Fibroblast of lung (primary cell): Measurements from ENCODE around the gene TMEM184B. TPM values are rescaled to one million over a fixed set of nuclear protein-coding genes. Genes with fewer than 3 reads are reported as not detected.

Experiments used
- DNase-seq, 2 donors: peaks; one replicate each; pipeline versions ENCODE4 v3.0.0 to v3.0.0-alpha.2; 2010; ENCODE audit warnings: low read depth in 2 of 2
- H2AFZ ChIP-seq: 2 replicates; pipeline ENCODE4 v1.5.1; 2012; ENCODE audit warnings: low read length, control low read depth, inconsistent platforms
- H3K27ac ChIP-seq: 2 replicates; pipeline ENCODE4 v1.5.1; 2011; ENCODE audit warnings: low read length, control low read depth; ENCODE audit not compliant: insufficient read depth
- H3K27me3 ChIP-seq: 2 replicates; pipeline ENCODE4 v1.5.1; 2011; ENCODE audit warnings: mild to moderate bottlenecking, low read length; ENCODE audit not compliant: control insufficient read depth, insufficient read depth
- H3K36me3 ChIP-seq: 2 replicates; pipeline ENCODE4 v1.5.1; 2011; ENCODE audit warnings: low read length; ENCODE audit not compliant: control insufficient read depth, insufficient read depth
- H3K4me1 ChIP-seq: 2 replicates; pipeline ENCODE4 v1.5.1; 2011; ENCODE audit warnings: low read length; ENCODE audit not compliant: control insufficient read depth, insufficient read depth; ENCODE audit errors: extremely low read depth
- H3K4me2 ChIP-seq: 2 replicates; pipeline ENCODE4 v1.5.1; 2011; ENCODE audit warnings: low read length, control low read depth; ENCODE audit not compliant: insufficient read depth; ENCODE audit errors: extremely low read depth
- H3K4me3 ChIP-seq, 4 experiments: fragments of 200-600 bp in 1 of 4; sonication (generic) in 1 of 4; replicated peaks in 1 of 4; 2 replicates each; pipeline ENCODE4 v1.5.1; 2011 to 2016; ENCODE audit warnings: low read length in 4 of 4, low read depth in 3 of 4, mild to moderate bottlenecking in 3 of 4, control low read depth in 2 of 4, inconsistent platforms in 1 of 4, mixed read lengths in 1 of 4; ENCODE audit not compliant: insufficient read depth in 1 of 4; ENCODE audit errors: control extremely low read depth in 1 of 4
- H3K79me2 ChIP-seq: 2 replicates; pipeline ENCODE4 v1.5.1; 2012; ENCODE audit warnings: mild to moderate bottlenecking, low read length, inconsistent platforms; ENCODE audit not compliant: control insufficient read depth, insufficient read depth
- H3K9ac ChIP-seq: 2 replicates; pipeline ENCODE4 v1.5.1; 2011; ENCODE audit warnings: mild to moderate bottlenecking, low read length, control low read depth; ENCODE audit not compliant: insufficient read depth
- H3K9me3 ChIP-seq: 2 replicates; pipeline ENCODE4 v1.5.1; 2012; ENCODE audit warnings: low read depth, low read length; ENCODE audit not compliant: control insufficient read depth, insufficient read depth
- H4K20me1 ChIP-seq: 2 replicates; pipeline ENCODE4 v1.5.1; 2011; ENCODE audit warnings: low read length; ENCODE audit not compliant: control insufficient read depth, insufficient read depth; ENCODE audit errors: extremely low read depth
- CTCF ChIP-seq, 2 donors: IDR thresholded peaks in 1 of 2; conservative IDR thresholded peaks in 1 of 2; 1 replicate in 1 of 2; 2 replicates in 1 of 2; pipeline ENCODE4 v1.5.1; 2011 to 2012; ENCODE audit warnings: low read length in 2 of 2, control low read depth in 1 of 2, inconsistent platforms in 1 of 2, low read depth in 1 of 2, mild to moderate bottlenecking in 1 of 2
- EZH2 ChIP-seq: IDR thresholded peaks from 2 replicates; pipeline ENCODE4 v1.5.1; 2012; ENCODE audit warnings: low read length, control low read depth, mild to moderate bottlenecking; ENCODE audit errors: missing control alignments
- polyA plus RNA-seq, 2 donors: library from polyadenylated mRNA; depleted of rRNA in 1 of 2; stranded (reverse) in 1 of 2; unstranded in 1 of 2; fragments of >200 nt; gene quantifications; 2 replicates each; pipeline ENCODE4 v1.2.1, GENCODE V29; 2011 to 2012; ENCODE audit warnings: missing spikeins in 1 of 2
- total RNA-seq: library from RNA; depleted of rRNA; stranded (reverse); fragments of >200 nt; gene quantifications from 2 replicates; pipeline ENCODE4 v1.2.1, GENCODE V29; 2014

TMEM184B gene
- total and polyA plus RNA-seq, 2 donors (not counting 1 experiment from before 2014, with no cell fraction given): 28.2 to 37.2 TPM

- Histone ChIP-seq H2AFZ (no peak overlapping the region), H3K27ac (no peak overlapping the region), H3K9ac (no peak overlapping the region), H3K4me1 (peaks cover 19% of the 10 kb centered on the region), H3K36me3 (peaks cover 2% of the 10 kb centered on the region), H3K27me3 (no peaks in the 10 kb centered on the region), H3K4me3 (no peak overlapping the region), H4K20me1 (no peaks in the 10 kb centered on the region), H3K4me2 (no peak overlapping the region), H3K9me3 (no peaks in the 10 kb centered on the region), H3K79me2 (peaks cover 68% of the 10 kb centered on the region)
- TF ChIP-seq CTCF (conservative IDR thresholded peaks at IDR 0.05 in 1 of 2, IDR thresholded peaks at IDR 0.05 in 1 of 2; ENCODE audit: low read depth in 1 of 2, low read length in 2 of 2) (peak; percentile 31 to 44), EZH2 (no peak)
- peak in 1 of 2 donors; percentile 34 for DNase-seq
Measured at GRCh38 chr22:38262051-38262795, 10.6 kb downstream of the TMEM184B start.

- Histone ChIP-seq H3K27ac (peak overlapping the region; percentile 59), H3K36me3 (no peaks in the 10 kb centered on the region), H2AFZ (no peak overlapping the region), H3K4me3 (peak overlapping the region in 1 of 4 experiments; percentile 37), H3K9ac (no peak overlapping the region), H3K4me1 (peaks cover 18% of the 10 kb centered on the region), H3K9me3 (no peaks in the 10 kb centered on the region), H4K20me1 (no peaks in the 10 kb centered on the region), H3K4me2 (peak overlapping the region; percentile 39), H3K27me3 (no peaks in the 10 kb centered on the region), H3K79me2 (peaks cover 63% of the 10 kb centered on the region)
- TF ChIP-seq EZH2 (no peak), CTCF (conservative IDR thresholded peaks at IDR 0.05 in 1 of 2, IDR thresholded peaks at IDR 0.05 in 1 of 2; ENCODE audit: low read depth in 1 of 2, low read length in 2 of 2) (peak; percentile 26 to 39)
- peak; percentile 18 to 38 for DNase-seq
Measured at GRCh38 chr22:38260761-38261681, 11.8 kb downstream of the TMEM184B start.

- TF ChIP-seq EZH2 (no peak), CTCF (conservative IDR thresholded peaks at IDR 0.05 in 1 of 2, IDR thresholded peaks at IDR 0.05 in 1 of 2; ENCODE audit: low read depth in 1 of 2, low read length in 2 of 2) (no peak)
- Histone ChIP-seq H3K4me3 (no peak overlapping the region), H2AFZ (no peak overlapping the region), H3K27me3 (no peaks in the 10 kb centered on the region), H3K4me2 (no peak overlapping the region), H3K36me3 (no peaks in the 10 kb centered on the region), H3K4me1 (peaks cover 18% of the 10 kb centered on the region), H3K9ac (no peak overlapping the region), H3K9me3 (no peaks in the 10 kb centered on the region), H4K20me1 (no peaks in the 10 kb centered on the region), H3K27ac (peak overlapping the region; percentile 67), H3K79me2 (peaks cover 59% of the 10 kb centered on the region)
- DNase-seq: no peak
Measured at GRCh38 chr22:38259370-38259769, 13.4 kb downstream of the TMEM184B start.
